HG02642 (cell line): ENCODE data around the gene ABLIM2.

Experiments
- ATAC-seq: cut with Tn5 transposase; IDR thresholded peaks from one replicate; pipeline ENCODE4 v1.9.1; 2021; ENCODE audit warnings: mild to moderate bottlenecking; ENCODE audit not compliant: unreplicated experiment, poor library complexity

The ABLIM2 gene

DNA sequence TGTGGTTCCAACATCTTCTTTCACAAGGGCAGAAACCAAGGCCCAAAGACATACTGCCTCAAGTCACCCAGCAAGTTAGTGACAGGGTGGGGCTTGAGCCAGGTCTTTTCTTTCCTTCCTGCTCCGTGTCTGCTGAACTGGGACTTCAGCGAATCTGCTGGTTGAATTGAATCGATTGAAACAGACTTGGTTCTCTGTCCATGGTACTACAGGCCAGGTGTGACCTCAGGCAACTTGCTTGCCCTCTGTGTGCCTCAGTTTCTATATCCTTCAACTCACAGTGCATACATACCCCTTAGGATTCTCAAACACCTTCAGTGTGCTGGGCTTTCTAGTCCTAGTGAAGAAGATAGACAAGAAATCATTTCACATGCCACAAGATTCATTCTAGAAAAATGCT is 2.0 kb upstream of the ABLIM2 start:
- ATAC-seq, result no peak

- ATAC-seq, result no peak
These were observed 1.6 kb upstream of the ABLIM2 start for GRCh38 chr4:8160233-8160560.

GRCh38 chr4:8159537-8160232 is 1.1 kb upstream of the ABLIM2 start:
- ATAC-seq, result no peak

DNA sequence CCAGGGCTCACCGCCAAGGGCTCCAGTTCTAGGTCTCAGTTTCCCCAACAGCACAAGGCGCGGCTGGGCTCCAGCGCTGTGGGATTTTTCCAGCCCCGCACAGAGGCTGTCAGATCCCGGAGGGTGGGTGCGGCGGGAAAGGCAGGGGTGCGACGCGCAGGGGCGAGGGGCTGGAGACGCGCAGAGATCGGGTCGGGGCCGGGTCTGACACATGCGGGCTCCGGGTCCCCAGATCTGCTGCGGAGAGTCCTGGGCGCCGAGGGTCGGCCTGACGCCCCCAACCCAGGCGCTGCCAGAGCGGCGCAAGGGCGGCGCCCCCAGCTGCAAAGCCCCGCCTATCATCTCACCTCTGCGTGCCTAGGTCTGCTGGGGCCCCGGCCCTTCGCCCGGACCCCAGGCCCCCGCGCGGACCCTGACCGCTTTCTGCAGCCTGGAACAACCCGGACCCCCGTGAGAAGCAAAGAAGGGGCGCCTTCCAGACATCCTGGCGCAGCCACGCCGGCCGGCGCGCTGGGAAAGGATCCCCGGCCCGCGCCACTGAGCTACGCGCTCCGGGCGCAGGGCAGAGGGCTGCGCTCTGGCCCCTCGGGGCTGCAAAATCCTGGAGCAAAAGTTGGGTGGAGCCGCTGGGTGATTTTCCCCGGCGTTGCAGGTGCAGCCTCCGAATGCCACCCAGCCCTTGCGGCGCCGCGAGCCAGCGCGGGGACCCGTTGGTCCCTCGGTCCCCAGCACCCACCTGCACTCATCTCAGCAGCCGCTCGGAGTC is 486 bp downstream of the ABLIM2 start:
- no peak for ATAC-seq

DNA sequence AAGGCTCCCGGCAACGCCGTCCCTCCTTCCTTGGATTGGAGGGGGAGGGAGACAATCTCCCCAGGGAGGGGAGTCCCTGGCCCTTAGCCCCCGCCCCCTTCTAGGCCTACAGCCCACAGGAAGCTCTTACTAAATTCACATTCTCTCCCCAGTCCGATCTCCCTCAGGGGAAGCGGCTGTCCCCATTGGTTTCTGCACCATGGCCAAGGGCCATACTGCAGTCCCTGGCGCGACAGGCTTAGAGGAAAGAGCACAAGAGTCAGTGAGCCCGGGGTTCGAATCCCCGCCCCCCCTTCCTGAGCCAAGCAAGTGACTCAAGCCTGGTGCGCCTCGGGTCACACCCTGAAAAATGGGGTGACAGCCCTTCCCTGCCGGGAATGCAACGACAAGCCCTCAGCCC is 1.1 kb downstream of the ABLIM2 start:
- ATAC-seq, result no peak

DNA sequence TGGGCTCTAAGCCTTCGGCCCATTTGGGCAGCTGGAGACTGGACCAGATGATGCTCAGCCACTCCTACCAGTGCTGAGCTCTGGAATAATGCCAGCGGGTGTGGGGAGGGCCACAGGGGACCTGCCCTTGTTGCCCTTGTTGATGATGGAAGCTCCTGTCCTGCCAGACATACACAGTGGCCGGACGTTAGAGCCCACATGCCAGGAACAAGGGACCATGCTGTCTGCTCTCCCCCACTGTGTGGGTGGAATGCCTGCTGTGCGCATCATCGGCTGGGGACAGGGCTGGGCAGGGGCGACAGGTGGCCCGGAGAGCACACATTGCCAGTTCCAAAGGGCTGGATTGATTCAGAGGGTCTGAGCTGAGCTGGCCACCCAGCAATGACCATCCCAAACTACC is 2.0 kb downstream of the ABLIM2 start:
- no peak for ATAC-seq

DNA sequence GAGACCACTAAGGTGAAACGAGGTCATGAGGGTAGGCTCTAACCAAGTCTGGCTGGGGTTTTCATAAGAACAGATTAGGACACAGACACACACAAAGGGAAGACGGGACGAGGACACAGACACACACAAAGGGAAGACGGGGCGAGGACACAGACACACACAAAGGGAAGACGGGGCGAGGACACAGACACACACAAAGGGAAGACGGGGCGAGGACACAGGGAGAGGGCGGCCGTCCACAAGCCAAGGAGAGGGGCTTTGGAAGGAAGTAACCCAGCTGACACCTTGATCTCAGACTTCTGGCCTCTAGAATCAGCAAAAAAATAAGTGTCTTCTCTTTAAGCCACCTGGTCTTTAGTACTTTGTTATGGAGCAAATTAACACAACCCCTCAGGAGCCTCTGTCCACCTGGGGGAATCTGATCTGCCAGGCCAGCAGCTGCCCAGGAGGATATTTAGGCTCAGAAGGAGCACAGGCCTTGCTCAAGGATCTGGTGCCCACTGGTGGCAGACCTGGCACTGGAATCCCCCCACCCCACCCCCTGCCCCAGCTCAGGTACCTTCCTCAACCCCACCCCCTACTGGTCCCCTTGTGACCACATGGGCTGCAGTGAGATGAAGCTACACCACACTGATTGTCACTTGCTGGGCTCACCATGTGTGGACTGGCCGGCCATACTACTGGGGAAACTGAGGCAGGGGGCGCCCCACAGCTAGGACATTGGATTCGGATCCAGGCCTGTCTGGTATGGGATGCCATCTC is 2.8 kb downstream of the ABLIM2 start:
- no peak for ATAC-seq

GRCh38 chr4:8155048-8155447 is 3.6 kb downstream of the ABLIM2 start:
- ATAC-seq, result no peak

DNA sequence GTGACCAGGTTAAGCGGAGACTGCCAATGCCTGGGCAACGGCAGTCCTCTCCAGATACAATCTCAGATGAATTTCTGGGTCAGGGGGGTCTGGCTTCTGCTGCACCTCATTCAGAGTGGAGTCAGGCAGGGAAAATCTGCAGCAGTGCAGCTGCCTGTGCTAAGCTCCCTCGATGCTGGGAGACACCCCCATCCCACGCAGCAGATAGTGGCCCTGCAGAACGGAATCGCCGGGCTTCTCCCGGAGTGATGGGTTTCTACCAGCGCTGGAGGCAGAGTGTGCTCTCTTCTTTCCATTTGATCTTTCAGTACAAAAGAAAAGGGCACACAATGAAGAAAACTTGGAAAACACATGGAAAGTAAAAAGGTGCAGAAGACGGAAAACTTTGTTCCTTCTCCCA is 5.2 kb downstream of the ABLIM2 start:
- ATAC-seq, result no peak

GRCh38 chr4:8152865-8153257 is 5.8 kb downstream of the ABLIM2 start:
- no peak for ATAC-seq

DNA sequence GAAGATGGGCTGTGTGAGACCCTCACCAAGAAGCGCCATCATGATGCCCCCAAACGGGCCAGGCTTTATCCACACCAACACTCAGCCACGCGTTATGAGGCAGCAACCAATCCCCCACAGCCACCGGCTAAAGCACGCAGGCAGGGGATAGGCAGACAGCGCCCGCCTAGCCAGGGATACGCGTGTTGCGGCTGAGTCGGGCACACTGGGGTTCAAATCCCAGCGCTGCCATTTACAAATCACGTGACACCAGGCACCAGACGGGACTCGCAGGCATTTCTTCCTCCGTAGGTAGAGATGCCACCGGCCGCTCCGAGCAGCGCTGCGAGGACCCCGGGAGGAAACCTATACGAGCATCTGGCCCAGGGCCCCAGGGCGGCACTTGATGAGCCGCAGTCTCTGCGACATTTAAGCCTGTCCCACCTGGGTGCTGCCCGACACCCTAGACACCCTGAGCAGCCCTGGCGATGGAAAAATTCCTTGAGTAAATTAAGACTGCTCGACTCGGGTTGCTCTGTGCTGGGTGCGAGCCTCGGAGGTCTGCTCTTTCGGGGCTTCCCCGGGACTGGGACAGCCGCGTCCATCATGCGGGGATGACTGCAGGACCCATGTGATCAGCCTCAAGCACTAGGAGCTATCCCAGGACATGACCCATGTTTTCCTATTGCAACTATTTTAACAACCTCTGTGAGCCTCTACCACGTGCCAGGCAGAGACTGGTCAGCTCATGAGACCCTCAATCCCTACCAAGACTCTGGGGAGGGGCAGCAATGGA is 6.3 kb downstream of the ABLIM2 start:
- ATAC-seq, result no peak

GRCh38 chr4:8151165-8151650 is 7.4 kb downstream of the ABLIM2 start:
- ATAC-seq, result no peak

GRCh38 chr4:8150152-8151090 is 8.2 kb downstream of the ABLIM2 start:
- no peak for ATAC-seq

DNA sequence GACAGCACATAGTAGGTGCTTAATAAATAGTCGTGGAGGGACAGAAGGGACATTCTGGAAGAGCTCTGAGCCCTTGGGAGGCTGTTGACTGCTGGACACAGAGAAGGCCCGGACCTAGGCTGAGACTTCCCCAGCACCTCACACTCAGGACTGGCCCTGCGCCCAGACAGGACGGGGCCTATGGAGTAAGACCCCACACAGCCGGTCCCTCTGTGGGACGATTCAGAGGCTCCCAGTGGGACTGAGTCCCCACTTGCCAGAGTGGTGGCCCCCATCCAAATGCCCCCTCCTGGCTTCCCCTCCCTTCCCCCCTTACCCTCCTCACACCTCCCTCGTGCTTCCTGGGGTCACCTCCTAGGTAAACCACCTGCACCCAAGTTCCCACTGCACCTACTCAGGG is 8.9 kb downstream of the ABLIM2 start:
- ATAC-seq, result no peak

GRCh38 chr4:8148785-8149435 is 9.7 kb downstream of the ABLIM2 start:
- ATAC-seq, result no peak

DNA sequence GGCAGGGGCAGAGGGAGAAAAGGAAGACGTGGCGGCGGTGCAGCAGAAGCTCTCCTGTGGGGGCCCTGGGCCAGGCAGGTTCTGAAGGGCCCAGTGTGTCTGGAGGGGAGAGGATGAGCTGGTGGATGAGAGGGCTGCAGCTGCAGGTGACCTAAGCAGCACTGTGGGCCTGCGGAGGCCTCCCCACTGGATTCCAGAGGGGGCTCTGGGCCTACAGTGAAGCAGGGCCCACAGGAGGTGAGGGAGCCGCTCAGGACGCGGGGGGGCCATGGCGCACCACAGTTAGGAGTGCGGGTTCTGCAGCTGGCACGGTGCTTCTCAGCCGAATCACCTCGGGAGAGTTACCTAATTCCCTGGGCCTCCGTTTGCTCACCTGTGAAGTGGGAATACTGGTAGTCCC is 10.5 kb downstream of the ABLIM2 start:
- no peak for ATAC-seq

- no peak for ATAC-seq
These were observed 11.2 kb downstream of the ABLIM2 start for GRCh38 chr4:8147231-8147970.

- ATAC-seq, result no peak
These were observed 12.5 kb downstream of the ABLIM2 start for GRCh38 chr4:8146157-8146556.
